NOMO-1 treated with DMSO at 0.1 percent for 48 hours (cell line): ENCODE results near the gene CAMK2D.

Experiments used
- DNase-seq: peaks from one replicate; lab custom pipeline; 2025; ENCODE audit not compliant: unreplicated experiment; lab: John Stamatoyannopoulos, UW

Gene CAMK2D

DNA sequence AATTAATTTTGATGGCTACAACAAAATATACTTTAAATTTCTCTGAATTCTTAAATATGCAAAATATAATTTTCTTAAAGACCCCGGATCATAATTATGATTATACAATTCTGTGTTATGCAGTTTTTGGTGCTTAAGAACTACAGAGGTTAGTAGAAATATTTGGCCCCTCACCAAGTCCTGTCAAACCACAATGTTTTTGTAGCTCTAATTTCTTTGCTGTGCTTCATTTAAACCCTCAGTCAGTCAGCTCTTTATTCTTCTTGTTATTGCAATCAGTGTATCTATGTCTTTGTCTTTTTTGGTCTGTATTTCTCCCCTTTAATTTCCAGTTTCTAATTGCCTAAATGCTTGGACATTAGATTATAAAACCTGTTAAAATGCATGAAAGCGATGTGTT, 186.1 kb downstream of the CAMK2D start:
- DNase-seq: no peak

DNA sequence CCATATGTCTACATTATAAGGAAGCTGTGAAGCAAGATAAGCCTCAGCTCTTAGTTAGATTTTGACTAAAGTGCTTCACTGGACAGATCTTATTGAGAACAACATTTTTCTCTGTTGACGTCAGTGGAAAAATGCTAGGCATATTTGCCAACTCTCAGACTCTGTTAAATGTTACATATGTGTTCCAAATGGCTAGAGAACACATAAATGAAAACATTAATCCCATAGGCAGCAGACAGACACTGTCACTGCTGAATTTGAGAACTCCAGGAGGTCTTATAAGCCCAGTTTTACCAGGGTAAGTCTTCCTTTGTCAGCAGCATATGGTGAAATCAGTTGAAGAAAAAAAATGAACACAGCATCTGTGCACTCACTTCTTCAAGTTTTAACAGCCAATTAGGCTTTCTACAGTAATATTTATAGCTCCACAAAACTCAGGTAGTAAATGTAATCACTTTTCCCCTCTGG, 186.9 kb downstream of the CAMK2D start:
- DNase-seq: no peak

DNA sequence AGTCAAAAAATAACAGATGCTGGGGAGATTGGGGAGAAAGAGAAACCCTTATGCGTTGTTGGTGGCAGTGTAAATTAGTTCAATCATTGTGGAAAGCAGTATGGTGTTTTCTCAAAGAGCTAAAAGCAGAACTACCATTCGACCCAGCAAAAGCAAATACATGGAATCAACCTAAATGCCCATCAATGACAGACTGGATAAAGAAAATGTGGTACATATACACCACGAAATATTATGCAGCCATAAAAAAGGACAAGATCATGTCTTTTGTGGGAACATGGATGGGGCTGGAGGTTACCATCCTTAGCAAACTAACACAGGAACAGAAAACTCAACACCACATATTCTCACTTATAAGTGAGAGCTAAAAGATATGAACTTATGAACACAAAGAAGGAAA, 188.9 kb downstream of the CAMK2D start:
- no peak for DNase-seq

DNA sequence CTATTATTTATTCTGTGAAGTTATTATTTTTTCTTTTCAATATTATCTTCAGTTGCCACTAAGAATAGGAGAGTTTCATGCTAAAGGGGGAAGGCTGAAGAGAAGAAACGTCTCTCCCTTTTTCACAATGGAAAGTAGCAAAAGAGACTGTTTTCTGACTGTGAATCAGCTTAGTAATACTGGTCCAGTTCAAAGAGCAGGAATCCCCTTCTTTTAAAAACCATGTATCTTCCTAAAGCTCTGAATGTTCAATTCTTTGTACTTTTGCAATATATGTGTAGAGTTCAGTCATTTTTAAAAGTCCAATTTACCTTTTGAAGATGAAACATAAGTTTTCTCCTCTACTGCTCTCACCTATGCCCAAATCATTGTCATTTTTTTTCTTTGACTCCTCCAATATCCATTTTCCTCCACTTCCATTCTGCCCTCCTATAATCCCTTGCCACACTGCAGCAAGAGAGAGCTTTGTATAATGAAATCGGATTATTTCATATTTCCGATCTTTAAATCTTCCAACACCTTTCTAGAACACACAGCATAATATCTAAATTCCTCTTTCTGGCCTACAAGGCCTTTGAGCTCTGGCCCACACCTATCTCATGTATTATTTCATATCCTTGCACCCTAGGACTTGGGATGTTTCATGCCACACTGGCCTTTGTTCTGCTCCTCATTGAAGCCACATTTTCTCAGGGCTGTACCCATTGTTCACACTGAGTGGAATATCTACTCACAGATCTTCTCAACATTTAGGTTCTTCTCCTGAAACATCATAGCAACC, 195.3 kb downstream of the CAMK2D start:
- DNase-seq: no peak

DNA sequence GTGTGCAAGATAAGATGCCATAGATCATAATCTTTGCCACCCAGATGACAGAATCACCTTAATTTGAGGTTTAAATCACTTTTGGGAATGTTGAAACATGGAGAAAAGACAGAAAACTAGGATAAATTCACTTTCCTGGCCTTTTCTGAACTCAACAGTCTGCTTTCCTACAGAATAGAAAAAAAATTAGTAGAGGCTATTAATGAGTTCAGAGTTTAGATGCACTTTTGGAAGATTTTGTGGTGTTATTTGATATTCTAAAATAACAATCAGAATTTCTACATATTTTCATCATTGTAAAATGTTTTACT, 195.9 kb downstream of the CAMK2D start:
- DNase-seq: no peak

DNA sequence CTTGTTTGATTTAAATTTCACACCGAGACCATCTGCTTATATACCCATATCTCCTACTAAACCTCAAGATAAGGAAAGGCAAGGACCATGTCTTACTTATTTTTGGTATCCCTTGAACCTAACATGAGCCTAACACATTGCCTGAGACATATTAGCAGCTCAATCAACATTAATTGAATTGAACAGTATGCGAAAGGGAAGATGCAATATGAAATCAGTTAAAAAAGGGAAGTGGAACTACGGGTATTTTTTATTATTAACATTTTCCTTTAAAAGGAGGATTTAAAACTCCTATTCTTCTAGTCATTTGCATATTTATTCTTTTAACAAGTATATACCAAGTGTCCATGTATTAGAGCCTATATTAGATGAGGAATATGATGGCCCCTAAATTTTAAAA, 197.0 kb downstream of the CAMK2D start:
- peak; percentile 52 for DNase-seq

DNA sequence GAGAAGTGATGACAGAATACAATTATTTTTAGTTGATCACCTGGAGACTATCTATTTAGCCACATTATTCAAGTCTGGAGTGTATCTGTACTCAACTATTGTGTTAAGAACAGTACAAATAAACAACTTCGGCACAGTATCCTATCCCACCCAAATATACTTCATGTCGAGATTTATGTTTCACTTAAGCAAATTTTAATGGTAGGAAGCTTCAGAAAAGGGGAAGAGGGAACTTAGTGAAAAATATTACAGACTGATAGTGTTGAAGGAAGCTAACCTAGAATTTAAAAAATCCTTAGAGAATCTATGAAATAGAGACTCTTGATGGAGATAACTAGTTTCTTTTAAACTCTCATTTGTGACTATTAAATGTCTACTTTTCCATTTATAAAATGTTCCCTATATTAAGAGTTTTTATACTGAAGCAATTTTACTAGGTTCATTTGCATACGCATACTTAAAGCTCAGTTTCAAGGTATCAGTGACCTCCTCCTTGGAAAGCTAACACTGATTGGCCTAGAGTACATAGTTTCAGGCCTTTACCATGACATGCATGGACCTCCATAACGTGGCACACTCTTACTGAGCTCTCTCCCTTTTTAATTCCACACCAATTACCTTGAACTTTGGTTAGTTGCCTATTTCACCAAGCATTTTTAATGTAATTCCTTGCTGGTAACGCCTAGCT, 197.7 kb downstream of the CAMK2D start:
- peak; percentile 58 for DNase-seq

DNA sequence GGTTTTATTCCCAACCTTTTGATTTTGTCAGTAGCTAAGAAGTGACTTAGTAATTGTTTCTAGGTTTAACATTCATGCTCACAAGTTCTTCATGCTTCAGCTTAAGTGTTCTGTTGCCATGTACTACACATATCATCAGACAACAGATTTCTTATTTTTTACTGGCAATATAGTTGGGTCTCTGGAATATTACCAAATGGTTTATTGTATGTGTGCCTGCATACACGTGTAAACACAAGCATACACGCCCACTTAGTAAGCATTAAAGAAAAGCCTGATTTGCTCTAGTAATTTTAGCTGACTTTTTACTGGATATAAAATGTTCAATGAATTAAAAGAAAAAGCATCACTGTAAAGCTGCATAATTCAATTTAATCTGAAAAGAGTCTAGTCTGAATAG, 199.8 kb downstream of the CAMK2D start:
- no peak for DNase-seq

DNA sequence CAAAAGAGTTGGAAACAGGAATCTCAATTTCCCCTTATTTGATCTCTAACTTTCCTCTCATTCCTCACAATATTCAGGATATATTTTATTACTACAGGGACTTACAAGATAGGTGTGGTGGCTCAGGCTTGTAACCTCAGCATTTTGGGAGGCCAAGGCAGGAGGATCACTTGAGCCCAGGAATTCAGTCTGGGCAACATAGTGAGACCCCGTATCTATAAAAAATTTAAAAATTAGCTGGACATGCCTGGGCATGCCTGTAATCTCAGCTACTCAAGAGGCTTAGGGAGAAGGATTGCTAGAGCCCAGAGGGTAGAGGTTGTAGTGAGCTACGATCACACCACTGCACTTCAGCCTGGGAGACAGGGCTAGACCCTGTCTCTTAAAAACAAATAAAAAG, 200.4 kb downstream of the CAMK2D start:
- DNase-seq: no peak

DNA sequence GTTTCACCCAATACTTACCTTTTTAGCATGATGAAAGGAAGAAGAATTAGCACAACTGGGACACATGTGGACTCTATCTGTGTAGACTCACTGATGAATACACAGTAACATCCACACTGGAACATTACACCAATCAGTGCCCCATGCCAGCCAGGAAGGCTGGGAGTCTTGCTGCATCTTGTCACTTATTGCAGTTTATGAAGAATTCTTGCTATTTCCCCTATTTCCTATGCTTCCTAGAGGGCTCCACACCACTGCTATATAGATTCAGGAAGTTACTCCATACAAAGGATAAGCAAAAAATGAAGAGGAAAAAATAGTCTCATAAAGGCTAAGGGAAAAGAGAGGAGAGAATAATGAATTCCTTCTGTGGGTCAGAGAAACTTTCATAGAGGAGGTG, 201.0 kb downstream of the CAMK2D start:
- DNase-seq: no peak

DNA sequence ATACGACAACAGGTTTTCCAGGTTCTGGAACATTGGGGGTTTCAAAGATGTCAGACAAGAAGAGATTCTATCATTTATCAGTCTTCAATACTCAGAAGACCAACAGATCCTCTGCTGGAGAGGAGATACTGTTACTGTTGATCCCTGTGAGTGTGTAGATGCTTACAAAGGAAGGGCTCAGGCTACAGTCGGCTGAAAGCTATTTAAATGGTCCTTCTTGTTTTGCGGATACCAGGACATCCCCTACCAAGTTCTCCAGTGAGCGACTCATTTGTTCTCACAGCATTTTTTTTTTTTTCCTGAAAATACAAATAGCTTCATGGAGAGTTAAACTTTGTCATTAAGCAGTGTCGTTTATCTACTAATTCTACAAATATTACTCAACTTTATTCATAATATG, 201.6 kb downstream of the CAMK2D start:
- no peak for DNase-seq

DNA sequence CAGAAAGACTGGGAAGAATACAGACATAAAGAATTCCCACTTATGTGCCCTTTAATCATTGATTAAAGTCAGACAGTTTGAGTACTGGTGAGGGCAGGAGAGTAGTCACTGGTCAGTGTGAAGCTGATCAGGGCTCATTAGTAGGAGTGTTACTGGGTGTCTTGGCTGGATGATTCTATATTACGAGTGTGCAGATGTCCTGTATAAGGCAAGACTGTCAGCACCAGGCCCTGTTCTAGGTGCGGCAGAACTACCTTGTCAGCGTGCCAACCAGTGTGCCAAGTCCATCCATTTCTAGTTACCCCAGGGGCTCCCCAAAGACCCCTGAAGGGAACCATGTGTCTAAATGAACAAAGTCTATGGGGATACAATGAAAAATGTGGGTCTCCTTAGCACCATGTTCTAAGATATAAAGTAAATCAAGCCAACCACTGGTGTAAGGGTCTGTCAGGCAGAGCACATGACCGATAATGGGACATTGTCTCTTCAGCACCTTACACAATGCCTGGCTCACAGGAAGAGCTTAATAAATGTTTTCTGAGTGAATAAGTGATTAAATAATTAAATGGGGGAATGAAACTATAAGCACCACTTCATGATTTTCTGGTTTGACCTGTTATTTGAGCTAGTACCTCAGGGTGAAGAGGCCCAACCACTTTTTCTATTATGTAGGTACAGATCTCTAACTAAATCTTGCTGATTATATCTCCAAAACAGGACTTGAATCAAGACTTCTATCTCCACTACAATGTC, 205.0 kb downstream of the CAMK2D start:
- no peak for DNase-seq

DNA sequence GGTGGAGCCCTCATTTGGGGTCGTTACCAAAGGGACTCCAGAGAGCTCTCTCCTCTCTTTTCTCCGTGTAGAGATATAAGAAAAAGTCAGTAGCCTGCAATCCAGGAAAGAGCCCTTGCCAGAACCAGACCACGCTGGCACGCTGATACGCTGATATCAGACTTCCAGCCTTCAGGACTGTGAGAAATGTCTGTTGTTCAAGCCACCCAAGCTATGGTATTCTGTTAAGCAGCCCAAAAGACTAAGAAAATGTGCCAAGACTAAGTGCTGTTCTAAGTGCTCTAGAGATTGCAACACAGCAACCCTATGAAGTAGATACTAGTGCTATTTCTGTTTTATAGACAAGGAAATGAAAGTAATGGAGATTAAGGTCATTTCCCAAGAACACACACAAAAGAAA, 205.7 kb downstream of the CAMK2D start:
- peak; percentile 82 for DNase-seq

DNA sequence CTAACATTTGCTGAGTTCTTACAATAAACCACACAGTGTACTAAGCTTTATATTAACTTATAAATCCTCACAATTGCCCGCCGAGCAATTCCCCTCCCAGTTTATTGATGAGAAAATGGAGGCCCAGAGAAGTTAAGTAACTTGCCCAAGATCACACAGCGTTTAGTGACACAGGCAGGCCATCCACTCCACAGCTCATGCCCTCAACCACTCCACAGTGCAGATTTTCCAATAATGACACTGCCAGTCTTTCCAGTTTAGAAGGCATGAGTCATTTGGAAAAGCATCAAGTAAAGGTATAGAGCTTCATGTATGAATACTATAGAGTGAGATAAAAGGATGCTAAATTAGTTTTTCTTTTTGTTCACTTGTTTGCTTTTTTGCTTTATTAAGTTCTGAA, 208.5 kb downstream of the CAMK2D start:
- no peak for DNase-seq

DNA sequence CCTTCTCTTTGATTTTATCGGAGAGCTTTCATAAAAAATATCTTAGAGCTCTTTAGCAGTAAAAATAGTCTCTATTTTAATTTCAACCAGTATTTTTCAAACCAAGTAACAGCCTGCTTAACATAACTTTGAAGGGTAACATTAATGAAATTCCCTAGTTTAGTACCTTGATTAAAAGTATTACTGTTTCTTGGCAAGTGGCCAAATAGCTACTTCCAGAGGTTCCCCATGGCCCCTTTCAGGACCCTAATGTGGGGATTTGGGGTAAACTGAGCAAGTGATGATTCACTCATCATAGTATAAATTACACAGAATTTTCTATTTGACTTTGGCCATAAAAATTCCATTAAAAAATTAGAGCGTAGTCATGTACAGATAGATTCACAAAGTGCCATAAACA, 211.0 kb downstream of the CAMK2D start:
- no peak for DNase-seq

DNA sequence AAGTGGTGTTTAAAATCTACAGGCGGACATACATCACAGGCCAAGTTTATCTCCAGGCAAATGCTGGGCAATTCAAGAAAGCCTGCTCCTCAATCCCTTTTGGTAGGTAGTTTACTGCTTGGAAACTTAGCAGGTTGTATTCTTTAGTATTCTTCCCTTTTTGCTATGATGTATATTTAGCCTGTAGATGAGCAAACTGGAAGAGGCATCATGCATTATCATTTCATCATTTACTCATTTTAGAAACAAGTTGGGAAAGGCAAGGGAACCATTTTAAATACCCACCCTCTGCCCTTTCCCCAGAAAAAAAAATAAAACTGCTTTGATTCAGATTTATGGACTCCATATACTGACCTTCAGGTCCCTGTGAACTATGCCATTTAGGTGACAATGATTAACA, 213.2 kb downstream of the CAMK2D start:
- no peak for DNase-seq

DNA sequence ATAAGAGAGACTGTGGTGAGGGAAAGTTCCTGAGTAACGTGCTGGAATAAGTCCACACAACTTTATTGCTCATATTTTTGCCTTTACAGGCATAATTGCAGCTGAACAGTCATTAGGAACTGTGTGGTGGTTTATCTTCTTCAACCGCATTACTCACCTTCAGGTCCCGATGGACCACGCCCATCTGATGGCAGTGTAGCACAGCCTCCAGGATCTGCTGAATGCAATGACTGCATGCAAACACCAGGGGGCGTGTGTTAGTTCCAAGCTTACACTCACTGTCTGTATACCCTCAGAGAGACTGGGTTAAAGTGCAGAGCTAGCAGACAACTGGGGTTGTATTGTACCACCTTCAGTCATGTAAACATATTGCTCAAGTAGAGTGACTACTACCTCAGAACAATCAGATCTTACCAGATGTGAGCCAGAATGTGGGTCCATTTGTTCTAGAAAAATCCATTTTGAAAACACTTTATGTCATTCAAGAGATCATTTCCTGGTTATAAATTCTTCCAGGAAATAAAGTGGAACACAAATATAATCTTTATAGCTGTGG, 214.0 kb downstream of the CAMK2D start:
- DNase-seq: peak; percentile 94

DNA sequence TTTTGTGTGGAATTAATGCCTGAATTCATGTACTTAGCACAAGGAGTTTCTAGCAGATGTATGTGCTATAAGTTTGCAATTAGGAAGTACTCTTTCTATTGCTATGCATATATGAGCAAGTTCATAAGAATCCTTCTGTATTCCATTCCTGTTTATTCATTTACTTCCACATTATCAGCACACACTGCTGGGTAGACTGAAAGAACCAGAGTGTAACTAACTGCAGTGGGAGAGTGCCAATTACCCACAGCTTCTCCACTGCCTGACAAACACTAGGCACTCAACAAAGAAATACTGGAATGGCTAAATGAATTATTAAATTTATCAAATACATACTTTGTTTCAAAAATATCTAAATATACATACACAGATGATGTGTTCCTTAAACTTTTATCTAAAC, 219.6 kb downstream of the CAMK2D start:
- no peak for DNase-seq

DNA sequence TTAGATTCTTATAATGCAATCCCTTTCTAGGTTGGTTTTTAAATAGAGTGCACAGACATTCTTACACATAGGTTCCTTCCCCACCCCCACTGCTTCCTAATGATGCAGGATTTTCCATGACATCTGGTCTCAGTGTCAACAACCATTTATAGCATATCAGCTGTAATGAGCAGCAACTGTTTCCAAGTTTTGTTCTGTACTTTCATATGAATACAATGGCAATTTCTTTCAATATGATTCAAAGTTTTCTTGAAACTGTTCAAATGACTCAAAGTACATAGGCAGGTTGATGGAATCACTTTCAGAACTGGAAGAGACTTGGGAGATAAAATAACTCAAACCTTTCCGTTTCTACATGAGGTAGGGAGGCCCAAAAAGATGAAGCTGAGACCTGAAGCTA, 220.7 kb downstream of the CAMK2D start:
- no peak for DNase-seq

DNA sequence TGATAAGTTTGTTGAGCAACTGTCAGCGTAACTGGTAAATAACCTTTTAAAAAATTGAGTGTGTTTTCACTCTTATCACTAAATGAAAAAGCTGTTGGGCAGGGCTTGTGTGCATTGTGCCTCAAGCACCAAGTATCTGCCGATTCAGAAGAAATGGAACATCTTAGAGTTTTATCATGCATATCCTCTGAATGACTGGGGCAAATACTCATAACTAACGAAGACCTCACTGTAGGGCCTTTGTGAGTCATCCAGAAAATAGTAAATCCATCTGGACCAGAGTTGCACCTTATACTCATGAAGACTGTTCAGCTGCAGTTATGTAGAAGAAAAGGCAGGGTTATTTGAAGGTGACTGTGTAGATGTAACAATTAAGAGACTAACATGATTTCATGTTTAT, 222.1 kb downstream of the CAMK2D start:
- no peak for DNase-seq

DNA sequence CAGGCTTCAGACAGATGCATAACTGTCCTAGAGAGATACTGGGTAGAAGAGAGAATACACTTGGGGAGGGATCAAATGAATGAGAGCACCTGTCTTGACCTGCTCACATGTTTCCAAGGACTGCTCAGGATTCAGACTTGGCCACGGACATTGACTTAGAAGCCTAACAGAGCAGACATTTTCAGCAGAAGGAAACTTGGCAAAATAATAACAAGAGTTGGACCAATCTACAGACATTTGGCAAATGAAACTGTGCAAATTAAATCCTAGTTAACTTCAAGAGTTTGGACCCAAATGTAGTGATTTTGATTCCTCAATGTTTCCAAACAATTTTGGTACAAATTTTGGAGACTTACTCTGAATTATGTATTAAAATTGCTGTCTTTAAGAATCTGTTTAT, 223.9 kb downstream of the CAMK2D start:
- no peak for DNase-seq

DNA sequence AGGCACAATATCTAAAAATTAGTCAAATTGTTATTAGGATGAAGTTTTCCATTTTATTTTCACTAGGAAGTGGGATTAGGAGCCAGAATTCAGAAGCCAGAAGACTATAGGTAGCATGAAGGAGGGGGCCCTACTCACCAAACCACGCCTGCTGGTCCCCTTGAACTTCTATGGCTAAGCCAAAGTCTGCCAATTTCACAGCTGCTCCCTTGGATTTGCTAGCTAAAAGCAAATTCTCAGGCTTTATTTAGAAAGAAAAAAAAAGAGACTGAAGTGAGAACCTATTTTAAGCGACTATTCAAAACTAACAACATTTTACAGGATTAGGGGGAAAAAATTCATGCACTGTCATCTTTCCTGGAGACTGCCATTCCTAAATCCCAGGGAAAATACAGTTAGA, 224.3 kb downstream of the CAMK2D start:
- no peak for DNase-seq
